Pons (tissue), 1 donor: ENCODE measurements around the gene FOLR2.

Experiments used
- DNase-seq: peaks from one replicate; pipeline ENCODE4 v3.0.0-alpha.2; 2016; ENCODE audit warnings: low spot score

Gene FOLR2

GRCh38 chr11:72229925-72230763, 13.6 kb downstream of the FOLR2 start:
- DNase-seq: no peak

- DNase-seq: no peak
Measured at GRCh38 chr11:72230764-72231365, 14.3 kb downstream of the FOLR2 start.

- DNase-seq: no peak
Measured at GRCh38 chr11:72231396-72232259, 15.0 kb downstream of the FOLR2 start.

GRCh38 chr11:72232260-72233055, 15.9 kb downstream of the FOLR2 start:
- no peak for DNase-seq

GRCh38 chr11:72233056-72233772, 16.6 kb downstream of the FOLR2 start:
- DNase-seq: no peak

GRCh38 chr11:72233773-72234513, 17.3 kb downstream of the FOLR2 start:
- no peak for DNase-seq

- no peak for DNase-seq
Measured at GRCh38 chr11:72234514-72234830, 17.9 kb downstream of the FOLR2 start.

GRCh38 chr11:72234920-72235319, 18.3 kb downstream of the FOLR2 start:
- DNase-seq: no peak

- DNase-seq: no peak
Measured at GRCh38 chr11:72235351-72236057, 18.9 kb downstream of the FOLR2 start.

GRCh38 chr11:72236083-72236697, 19.6 kb downstream of the FOLR2 start:
- DNase-seq: no peak

GRCh38 chr11:72236774-72237111, 20.1 kb downstream of the FOLR2 start:
- no peak for DNase-seq

GRCh38 chr11:72237112-72237931, 20.7 kb downstream of the FOLR2 start:
- no peak for DNase-seq

GRCh38 chr11:72238040-72238450, 21.5 kb downstream of the FOLR2 start:
- DNase-seq: peak; percentile 37

GRCh38 chr11:72238492-72239312, 22.1 kb downstream of the FOLR2 start:
- no peak for DNase-seq

GRCh38 chr11:72239313-72239848, 22.8 kb downstream of the FOLR2 start:
- no peak for DNase-seq

GRCh38 chr11:72239849-72240460, 23.4 kb downstream of the FOLR2 start:
- DNase-seq: no peak
